ACC112 (cell line): ENCODE data around the gene BABAM1.

Experiments
- H2AFZ ChIP-seq: fragments of 200-600 bp; sonication (generic); one replicate; pipeline ENCODE4 v1.6.0; 2017; ENCODE audit warnings: antibody characterized with exemption, low read length; ENCODE audit not compliant: unreplicated experiment
- H3K27ac ChIP-seq: fragments of 200-600 bp; sonication (generic); 2 replicates; pipeline ENCODE4 v1.5.1; 2014; ENCODE audit warnings: low read depth, mild to moderate bottlenecking, antibody characterized with exemption, low read length, moderate library complexity
- H3K27me3 ChIP-seq: fragments of 200-600 bp; sonication (generic); 2 replicates; pipeline ENCODE4 v1.6.1; 2014; ENCODE audit warnings: mild to moderate bottlenecking, antibody characterized with exemption, low read length, moderate library complexity, mixed read lengths; ENCODE audit not compliant: insufficient read depth
- H3K36me3 ChIP-seq: fragments of 200-600 bp; sonication (generic); 2 replicates; pipeline ENCODE4 v1.6.1; 2016; ENCODE audit warnings: mild to moderate bottlenecking, antibody characterized with exemption, low read length, moderate library complexity, mixed read lengths; ENCODE audit not compliant: insufficient read depth
- H3K4me1 ChIP-seq: fragments of 200-600 bp; sonication (generic); one replicate; pipeline ENCODE4 v1.6.1; 2016; ENCODE audit warnings: low read length, mixed read lengths; ENCODE audit not compliant: insufficient read depth, unreplicated experiment, control insufficient read depth
- H3K4me3 ChIP-seq: fragments of 200-600 bp; sonication (generic); 2 replicates; pipeline ENCODE4 v1.5.1; 2014; ENCODE audit warnings: mild to moderate bottlenecking, low read depth, low read length
- H3K79me2 ChIP-seq: fragments of 200-600 bp; sonication (generic); one replicate; pipeline ENCODE4 v1.6.0; 2016; ENCODE audit warnings: low read length; ENCODE audit not compliant: control insufficient read depth, unreplicated experiment, insufficient read depth

The BABAM1 gene

DNA sequence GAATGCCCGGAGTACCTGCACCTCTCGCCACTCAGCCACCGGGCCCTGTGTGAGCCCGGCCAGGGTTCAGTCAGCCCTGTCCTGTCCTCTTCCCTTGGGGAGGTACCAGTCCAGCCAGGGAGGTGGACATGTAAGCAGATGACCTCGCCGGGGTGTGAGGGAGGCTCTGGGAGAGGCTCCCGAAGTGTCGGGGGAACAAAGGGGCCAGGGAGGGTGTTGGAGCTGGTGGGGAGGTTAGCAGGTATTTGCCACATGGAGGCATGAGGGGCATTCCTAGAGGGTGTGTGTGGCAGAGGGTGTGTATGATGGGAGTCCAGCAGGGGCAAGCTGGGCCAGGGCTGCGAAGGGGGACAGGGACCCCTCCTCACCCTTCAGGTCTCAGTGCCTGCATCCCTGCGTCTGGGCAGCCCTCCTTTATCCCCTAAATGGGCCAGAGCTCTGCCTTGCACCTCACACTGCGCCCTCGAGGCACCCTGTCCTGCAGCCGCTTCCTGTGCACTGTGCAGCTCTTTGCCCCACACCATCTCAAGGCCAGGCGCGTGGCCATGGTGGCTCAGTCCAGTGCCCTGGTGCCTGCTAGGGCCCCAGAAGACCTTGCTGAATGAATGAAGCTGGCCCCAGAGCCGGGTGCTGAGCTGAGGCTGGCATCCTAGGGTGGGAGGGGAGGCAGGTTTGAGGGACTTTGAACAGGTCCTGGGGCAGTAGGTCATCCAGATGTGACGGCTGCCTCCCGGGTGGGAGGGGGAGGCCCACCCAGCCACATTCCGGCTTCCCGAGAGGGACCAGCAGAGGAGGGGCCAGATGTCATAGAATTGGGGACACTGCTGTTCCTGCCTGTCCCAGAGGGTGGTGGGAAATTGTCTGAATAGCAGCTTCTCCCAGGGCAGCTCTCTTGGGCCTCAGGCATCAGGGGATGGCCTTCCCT lies 45.2 kb downstream of the BABAM1 start:
- peak overlapping the region; percentile 70 for H3K27ac ChIP-seq

DNA sequence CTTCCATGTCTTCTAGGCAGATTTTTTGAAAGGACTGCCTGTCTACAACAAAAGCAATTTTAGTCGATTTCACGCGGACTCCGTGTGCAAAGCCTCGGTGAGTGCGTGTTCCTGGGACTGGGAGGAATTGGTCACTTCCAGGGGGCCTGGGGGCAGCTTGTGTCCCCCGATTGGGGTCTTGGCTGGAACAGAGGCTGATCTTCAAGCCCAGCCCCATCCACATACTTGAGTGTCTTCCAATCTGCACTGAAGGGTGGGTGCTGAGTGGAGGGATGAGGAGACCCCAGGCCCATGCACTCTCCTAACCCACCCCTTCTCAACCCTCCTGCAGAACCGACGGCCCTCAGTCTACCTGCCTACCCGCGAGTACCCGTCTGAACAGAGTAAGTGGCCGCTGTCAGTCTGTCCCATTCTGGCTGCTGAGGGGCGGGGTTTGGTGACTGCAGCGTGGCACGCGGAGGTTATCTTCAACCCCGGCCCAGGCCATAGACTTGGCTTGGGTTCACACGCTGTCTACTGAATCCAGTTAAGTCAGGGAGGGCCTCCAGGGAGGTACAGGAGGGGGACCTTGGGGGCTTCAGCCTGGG lies 46.9 kb downstream of the BABAM1 start:
- H3K27me3 ChIP-seq: no peaks in the 10 kb centered on the region
- no peaks in the 10 kb centered on the region for H3K36me3 ChIP-seq
- H3K4me3 ChIP-seq: no peak overlapping the region
- H3K79me2 ChIP-seq: peaks cover 35% of the 10 kb centered on the region
- no peak overlapping the region for H2AFZ ChIP-seq
- no peak overlapping the region for H3K27ac ChIP-seq
- H3K4me1 ChIP-seq: peaks cover 23% of the 10 kb centered on the region

More for the DNA sequence above, 45.2 kb downstream of the BABAM1 start:
- Histone ChIP-seq H3K4me1 (peaks cover 23% of the 10 kb centered on the region), H3K4me3 (peak overlapping the region; percentile 22; the same call in 1 of the 2 replicates), H3K36me3 (no peaks in the 10 kb centered on the region), H3K79me2 (peaks cover 37% of the 10 kb centered on the region), H3K27me3 (no peaks in the 10 kb centered on the region), H2AFZ (no peak overlapping the region)

DNA sequence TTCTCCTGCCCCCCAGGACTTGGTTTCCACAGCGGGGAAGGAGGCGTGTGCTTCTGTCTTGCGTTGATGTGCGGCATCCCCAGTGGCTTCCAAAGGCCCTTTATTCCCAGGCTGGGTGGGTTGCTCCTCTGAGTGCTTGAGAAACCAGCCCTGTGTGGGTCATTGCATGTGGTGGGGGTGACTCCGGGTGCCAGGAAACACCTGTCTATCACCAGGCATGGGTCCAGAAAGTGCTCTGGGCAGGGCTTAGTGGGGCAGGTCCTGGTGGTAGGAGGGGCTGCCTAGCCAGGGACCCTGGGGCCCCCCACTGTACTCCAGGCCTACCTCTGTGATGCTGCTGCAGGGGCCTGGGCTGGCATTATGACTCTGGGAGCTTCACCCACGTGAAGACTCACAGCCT lies 51.7 kb downstream of the BABAM1 start:
- H2AFZ ChIP-seq: no peak overlapping the region
- no peaks in the 10 kb centered on the region for H3K4me1 ChIP-seq
- H3K36me3 ChIP-seq: no peaks in the 10 kb centered on the region
- no peak overlapping the region for H3K27ac ChIP-seq
- no peaks in the 10 kb centered on the region for H3K79me2 ChIP-seq
- H3K4me3 ChIP-seq: no peak overlapping the region
- H3K27me3 ChIP-seq: no peaks in the 10 kb centered on the region

DNA sequence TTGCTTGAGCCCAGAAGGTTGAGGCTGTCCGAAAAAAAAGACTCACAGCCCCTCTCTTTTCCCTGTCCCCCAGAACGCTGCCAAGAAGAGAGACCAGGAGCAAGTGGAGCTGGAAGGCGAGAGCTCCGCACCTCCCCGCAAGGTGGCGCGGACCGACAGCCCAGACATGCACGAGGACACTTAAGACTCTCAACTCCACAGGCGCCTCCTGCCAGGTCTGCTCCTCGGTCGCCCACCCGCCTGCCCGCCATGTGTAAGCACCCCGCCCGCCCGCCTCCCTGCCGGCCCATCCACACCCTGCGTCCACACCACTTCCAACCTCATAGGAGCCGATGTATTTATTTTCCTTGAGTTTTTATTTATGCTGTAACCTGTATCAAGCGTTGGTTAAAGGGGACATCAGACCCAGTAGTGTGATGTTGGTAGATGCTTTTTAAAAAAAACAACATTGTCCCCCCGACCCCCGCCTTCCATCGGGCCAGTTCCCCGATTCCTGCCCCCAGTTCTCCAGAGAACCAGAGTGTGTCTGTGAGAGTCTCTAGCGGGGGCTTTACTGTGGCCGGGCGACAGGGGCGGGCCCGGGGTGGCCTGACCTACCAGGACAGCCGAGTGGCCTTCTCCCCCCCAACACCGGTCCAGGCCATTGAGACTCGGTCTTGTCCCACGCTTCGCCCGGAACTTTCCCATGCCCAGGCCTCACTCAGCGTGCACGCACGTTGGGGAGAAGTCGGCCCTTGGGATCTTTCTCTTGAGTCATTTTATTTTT lies 52.4 kb downstream of the BABAM1 start:
- H3K79me2 ChIP-seq: no peaks in the 10 kb centered on the region
- no peaks in the 10 kb centered on the region for H3K27me3 ChIP-seq
- H2AFZ ChIP-seq: no peak overlapping the region
- H3K4me1 ChIP-seq: no peaks in the 10 kb centered on the region
- H3K36me3 ChIP-seq: no peaks in the 10 kb centered on the region
- no peak overlapping the region for H3K27ac ChIP-seq
- H3K4me3 ChIP-seq: no peak overlapping the region

DNA sequence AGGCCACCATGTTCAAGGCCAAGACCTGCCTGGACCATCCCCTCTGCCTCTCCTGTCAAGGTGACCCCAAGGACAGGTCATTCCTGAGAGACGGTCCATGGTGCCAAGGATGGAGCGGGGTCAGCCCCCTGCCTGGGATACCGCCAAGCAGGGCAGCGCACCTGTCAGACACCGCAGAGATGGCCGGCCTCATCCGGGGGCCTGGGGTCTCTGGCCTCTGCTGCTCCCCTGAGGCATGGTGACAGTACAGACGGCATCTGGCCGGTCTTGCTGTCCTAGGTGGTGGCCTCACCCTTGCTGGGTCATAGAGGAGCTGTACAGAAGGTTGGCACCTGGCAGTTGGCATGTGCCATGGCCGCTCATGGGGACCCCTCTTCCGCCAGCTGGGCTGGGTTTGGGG lies 53.2 kb downstream of the BABAM1 start:
- no peak overlapping the region for H2AFZ ChIP-seq
- H3K4me3 ChIP-seq: no peak overlapping the region
- H3K79me2 ChIP-seq: no peaks in the 10 kb centered on the region
- H3K4me1 ChIP-seq: no peaks in the 10 kb centered on the region
- no peak overlapping the region for H3K27ac ChIP-seq
- no peaks in the 10 kb centered on the region for H3K36me3 ChIP-seq
- H3K27me3 ChIP-seq: no peaks in the 10 kb centered on the region

DNA sequence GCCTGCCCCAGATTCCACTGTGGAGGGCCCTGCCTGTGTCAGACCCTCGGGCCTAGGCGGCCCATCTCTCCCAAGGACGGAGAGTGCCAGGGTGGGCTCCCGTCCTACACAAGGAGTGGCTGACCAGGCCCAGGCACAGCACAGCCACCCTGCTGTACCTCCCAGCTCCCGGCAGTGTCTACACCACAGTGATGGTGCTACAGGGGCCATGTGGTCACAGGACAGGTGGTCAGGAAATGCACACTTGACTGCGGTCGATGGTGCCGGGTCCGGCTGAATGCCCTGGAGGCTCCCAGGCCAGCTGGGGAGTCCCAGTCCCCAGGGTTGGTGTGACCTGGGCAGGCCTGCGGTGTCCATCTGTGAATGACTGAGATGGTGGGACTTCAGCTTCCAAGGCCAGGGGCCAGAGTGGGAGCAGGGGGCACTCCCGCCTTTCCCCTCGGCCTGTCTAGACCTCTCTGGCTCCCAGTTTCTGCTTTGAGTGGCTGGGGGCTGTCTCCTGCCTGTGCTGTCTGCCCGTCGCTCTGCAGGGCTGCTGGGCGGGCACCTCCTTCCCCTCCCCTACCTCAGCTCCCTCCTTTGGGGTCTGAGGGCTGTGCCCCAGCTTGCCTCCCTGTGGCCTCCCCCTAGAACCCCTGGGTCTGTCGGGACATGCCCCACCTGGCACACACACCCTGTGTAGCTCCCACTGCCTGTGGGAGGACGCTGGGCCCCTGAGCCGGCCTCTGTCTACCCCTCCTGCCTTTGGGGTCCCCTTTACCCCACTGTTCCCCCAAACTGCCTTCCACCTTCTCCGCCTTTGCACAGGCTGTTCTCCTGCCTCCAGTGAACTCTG lies 54.6 kb downstream of the BABAM1 start:
- H3K4me1 ChIP-seq: no peaks in the 10 kb centered on the region
- no peak overlapping the region for H2AFZ ChIP-seq
- no peak overlapping the region for H3K27ac ChIP-seq
- no peaks in the 10 kb centered on the region for H3K27me3 ChIP-seq
- H3K79me2 ChIP-seq: no peaks in the 10 kb centered on the region
- no peak overlapping the region for H3K4me3 ChIP-seq
- H3K36me3 ChIP-seq: no peaks in the 10 kb centered on the region

DNA sequence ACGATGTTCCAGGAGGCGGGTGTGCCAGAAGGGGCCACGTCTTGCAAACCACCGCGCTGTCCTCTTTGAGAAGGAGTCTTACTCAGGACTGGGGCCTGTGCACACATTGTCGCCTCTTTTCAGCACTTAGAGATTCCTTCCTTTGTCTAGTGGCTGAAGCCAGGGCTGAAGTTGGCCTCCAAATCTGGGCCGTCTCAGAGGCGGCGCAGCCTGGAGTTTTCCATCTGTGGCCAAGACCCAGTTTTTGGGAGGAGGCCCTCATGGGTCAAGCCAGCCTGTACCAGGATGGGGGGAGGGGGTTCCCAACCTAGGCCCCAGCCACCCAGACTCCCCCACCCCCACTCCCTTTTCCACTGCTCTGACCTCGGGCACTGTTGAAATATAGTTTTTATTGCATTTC lies 55.6 kb downstream of the BABAM1 start:
- H3K27ac ChIP-seq: no peak overlapping the region
- H3K4me3 ChIP-seq: no peak overlapping the region
- H3K36me3 ChIP-seq: no peaks in the 10 kb centered on the region
- no peaks in the 10 kb centered on the region for H3K27me3 ChIP-seq
- no peaks in the 10 kb centered on the region for H3K4me1 ChIP-seq
- no peaks in the 10 kb centered on the region for H3K79me2 ChIP-seq
- no peak overlapping the region for H2AFZ ChIP-seq

DNA sequence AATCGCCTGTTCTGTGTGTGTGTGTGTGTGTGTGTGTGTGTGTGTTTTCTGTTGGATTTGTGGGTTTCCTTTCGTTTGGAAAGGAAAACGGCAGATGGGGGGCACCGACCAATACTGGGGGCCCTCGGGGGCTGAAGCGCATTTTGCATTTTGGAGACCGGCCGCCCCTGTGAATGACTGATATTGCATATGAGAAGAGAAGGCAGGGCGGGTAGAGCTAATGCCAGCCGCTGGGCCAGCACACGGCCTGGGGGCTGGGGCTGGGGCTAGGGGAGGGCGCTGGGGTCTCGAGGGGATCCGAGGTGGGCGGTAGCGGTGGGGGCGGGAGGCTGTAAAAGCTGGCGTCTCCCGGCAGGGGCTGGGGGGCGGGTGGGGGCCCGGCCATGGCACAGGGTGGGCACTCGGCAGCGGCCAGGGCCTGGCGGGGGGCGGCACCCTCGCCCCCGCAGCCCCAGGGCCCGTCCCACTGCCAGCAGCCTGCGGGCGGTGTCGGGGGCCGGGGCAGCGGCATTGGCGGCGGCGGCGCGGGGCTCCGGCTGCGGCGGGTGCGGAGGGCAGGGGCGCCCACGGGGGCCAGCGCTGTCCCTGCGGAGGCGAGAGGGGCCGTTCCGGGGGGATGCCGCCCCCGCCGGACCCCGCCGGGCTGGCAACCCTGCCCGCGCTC lies 56.2 kb downstream of the BABAM1 start:
- no peak overlapping the region for H3K27ac ChIP-seq
- no peaks in the 10 kb centered on the region for H3K27me3 ChIP-seq
- H2AFZ ChIP-seq: no peak overlapping the region
- no peaks in the 10 kb centered on the region for H3K79me2 ChIP-seq
- H3K4me3 ChIP-seq: no peak overlapping the region
- no peaks in the 10 kb centered on the region for H3K4me1 ChIP-seq
- H3K36me3 ChIP-seq: no peaks in the 10 kb centered on the region

DNA sequence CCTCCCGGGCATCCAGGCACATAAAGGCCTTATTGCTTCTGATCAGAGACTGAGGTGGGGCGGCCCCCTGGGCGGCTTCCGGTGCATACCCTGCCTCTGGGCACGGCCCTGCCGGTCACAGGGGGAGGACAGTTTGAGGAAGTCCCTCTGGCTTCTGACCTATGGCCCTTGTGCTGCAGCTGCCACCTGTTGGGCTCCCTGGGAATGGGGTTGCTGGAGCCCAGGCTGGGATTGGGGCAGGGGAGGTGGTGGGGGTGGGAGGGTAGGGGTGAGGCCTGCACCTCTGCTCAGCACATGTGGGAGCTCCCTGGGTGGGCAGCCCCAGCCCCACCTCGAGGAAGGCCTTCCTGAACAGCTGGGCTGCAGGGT lies 56.7 kb downstream of the BABAM1 start:
- Histone ChIP-seq H3K27ac (no peak overlapping the region), H3K27me3 (no peaks in the 10 kb centered on the region), H3K79me2 (no peaks in the 10 kb centered on the region), H3K4me3 (no peak overlapping the region), H2AFZ (no peak overlapping the region), H3K36me3 (no peaks in the 10 kb centered on the region), H3K4me1 (no peaks in the 10 kb centered on the region)
